K562 (cell line): ENCODE data around the gene PRDX2. TPM values are rescaled to one million over a fixed set of nuclear protein-coding genes. Genes with fewer than 3 reads are reported as not detected.

ENCODE experiments used
- CAMTA2 ChIP-seq: fragments of 250-450 bp; sonication (Bioruptor Pico); conservative IDR thresholded peaks from 2 replicates; pipeline ENCODE4 v1.5.1; 2022
- CCAR2 ChIP-seq: fragments of 200-400 bp; formaldehyde crosslinking; IDR thresholded peaks from 2 replicates; pipeline ENCODE4 v1.6.1; 2017; ENCODE audit warnings: mild to moderate bottlenecking, low read depth, low read length
- CREM ChIP-seq: IDR thresholded peaks from 2 replicates; pipeline ENCODE4 v1.6.1; 2014; ENCODE audit warnings: antibody characterized with exemption, low read depth
- CTCFL ChIP-seq: IDR thresholded peaks from 2 replicates; pipeline ENCODE4 v1.6.1; 2011; ENCODE audit warnings: borderline replicate concordance, low read depth, mild to moderate bottlenecking, moderate library complexity, low read length; ENCODE audit not compliant: insufficient read depth, poor library complexity, severe bottlenecking
- DNMT1 ChIP-seq: fragments of 450-650 bp; IDR thresholded peaks from 2 replicates; pipeline ENCODE4 v1.6.1; 2016; ENCODE audit warnings: antibody characterized with exemption, mild to moderate bottlenecking
- FOXA1 ChIP-seq: fragments of 450-650 bp; IDR thresholded peaks from 2 replicates; pipeline ENCODE4 v1.6.1; 2016; ENCODE audit warnings: mild to moderate bottlenecking, borderline replicate concordance
- FOXM1 ChIP-seq, 2 experiments: fragments of 450-650 bp in 1 of 2; sonication (generic) in 1 of 2; formaldehyde crosslinking in 1 of 2; IDR thresholded peaks; 2 replicates each; pipeline versions ENCODE4 v1.6.1 to v1.9.0; 2017 to 2022; ENCODE audit warnings: low read depth in 2 of 2, mild to moderate bottlenecking in 2 of 2, missing genetic modification reagents in 1 of 2, moderate library complexity in 1 of 2
- GTF2E2 ChIP-seq: fragments of 200-800 bp; sonication (Bioruptor generic); IDR thresholded peaks from 2 replicates; pipeline ENCODE4 v1.6.1; 2016; ENCODE audit warnings: missing genetic modification characterization, missing compliant biosample characterization
- HINFP ChIP-seq: fragments of 450-650 bp; conservative IDR thresholded peaks from 2 replicates; pipeline ENCODE4 v1.6.1; 2016; ENCODE audit warnings: missing genetic modification characterization, low read depth, mild to moderate bottlenecking, control low read depth, missing compliant biosample characterization
- IRF2 ChIP-seq: sonication (generic); formaldehyde crosslinking; IDR thresholded peaks from 2 replicates; pipeline ENCODE4 v1.8.1; 2022; ENCODE audit warnings: mild to moderate bottlenecking, missing genetic modification reagents
- NBN ChIP-seq: fragments of 450-650 bp; IDR thresholded peaks from 2 replicates; pipeline ENCODE4 v1.6.1; 2016; ENCODE audit warnings: low read depth, mild to moderate bottlenecking
- PHB ChIP-seq: fragments of 250-450 bp; sonication (Bioruptor Pico); IDR thresholded peaks from 2 replicates; pipeline ENCODE4 v1.5.0; 2021
- RCOR1 ChIP-seq, 2 experiments: IDR thresholded peaks; 2 replicates each; pipeline ENCODE4 v1.6.1; 2012; ENCODE audit warnings: low read depth in 2 of 2, low read length in 2 of 2, borderline replicate concordance in 1 of 2, improper control_type of control experiment in 1 of 2
- SAFB ChIP-seq: fragments of 200-400 bp; formaldehyde crosslinking; IDR thresholded peaks from 2 replicates; pipeline ENCODE4 v1.6.1; 2017; ENCODE audit warnings: low read depth, low read length, borderline replicate concordance
- SRSF1 ChIP-seq: fragments of 200-400 bp; formaldehyde crosslinking; IDR thresholded peaks from 2 replicates; pipeline ENCODE4 v1.6.1; 2017; ENCODE audit warnings: mild to moderate bottlenecking, low read depth, low read length, moderate library complexity
- ZC3H11A ChIP-seq: IDR thresholded peaks from 2 replicates; pipeline ENCODE4 v1.6.1; 2012; ENCODE audit warnings: low read depth, low read length, improper control_type of control experiment
- ZKSCAN8 ChIP-seq: fragments of 200-800 bp; sonication (Bioruptor generic); IDR thresholded peaks from 2 replicates; pipeline ENCODE4 v1.6.1; 2016; ENCODE audit warnings: missing genetic modification characterization, missing compliant biosample characterization
- ZNF184 ChIP-seq: sonication (generic); formaldehyde crosslinking; IDR thresholded peaks from 2 replicates; pipeline ENCODE4 v1.5.0; 2020; ENCODE audit warnings: missing genetic modification reagents
- ZNF57 ChIP-seq: fragments of 450-650 bp; formaldehyde crosslinking; IDR thresholded peaks from 2 replicates; pipeline ENCODE4 v1.4.0; 2020; ENCODE audit warnings: mild to moderate bottlenecking, moderate library complexity
- ZNF609 ChIP-seq: sonication (generic); formaldehyde crosslinking; IDR thresholded peaks from 2 replicates; pipeline ENCODE4 v1.8.1; 2023; ENCODE audit warnings: missing genetic modification reagents, mild to moderate bottlenecking, borderline replicate concordance
- polyA plus RNA-seq, 8 experiments: library from polyadenylated mRNA; depleted of rRNA in 4 of 8; stranded (reverse) in 5 of 8; unstranded in 3 of 8; fragments of >200 nt; fragmentation: Nextera tagmentation in 2 of 8; fragmentation: Illumina TruSeq in 1 of 8; extraction: Ambion mirVana in 2 of 8; extraction: Trizol in 1 of 8; gene quantifications; 2 replicates each; pipeline versions ENCODE4 v1.2.1 to v1.2.3, GENCODE V29; 2011 to 2014; ENCODE audit warnings: inconsistent platforms in 1 of 8, missing spikeins in 1 of 8
- total RNA-seq, 7 experiments: library from RNA; depleted of rRNA in 6 of 7; stranded (reverse); fragments of >200 nt in 6 of 7; fragmentation: Illumina TruSeq in 2 of 7; extraction: Trizol in 2 of 7; gene quantifications; 2 replicates each; pipeline versions ENCODE4 v1.2.1 to v1.2.3, GENCODE V29; 2011 to 2021; ENCODE audit warnings: low replicate concordance in 1 of 7

The PRDX2 gene
- total and polyA plus RNA-seq, 9 of the 15 experiments (the other 6 are each of a cell fraction or from before 2014, with no cell fraction given), result 206 to 1,183 (median 415) TPM

- TF ChIP-seq HINFP (tag) (no peak), ZNF57 (CRISPR knock-in tag) (no peak), CAMTA2 (CRISPR knock-in tag) (no peak), CREM (peak; percentile 92), SRSF1 (0 out of 2 replicates have a peak, but pooled peaks have one; percentile 61), FOXM1 (IDR thresholded peaks at IDR 0.05; ENCODE audit: low read depth) (no peak), FOXM1 (CRISPR knock-in tag; IDR thresholded peaks at IDR 0.05; ENCODE audit: low read depth) (peak; percentile 78; the same call in 1 of the 2 replicates), DNMT1 (no peak), ZNF609 (peak; percentile 91; the same call in 1 of the 2 replicates), GTF2E2 (tag) (peak; percentile 97), ZNF184 (no peak), FOXA1 (no peak), RCOR1 (IDR thresholded peaks at IDR 0.05; ENCODE audit: borderline replicate concordance in 1 of 2, low read depth in 2 of 2, low read length in 2 of 2) (peak in 1 of 2 experiments; percentile 57; a peak in 2 of 4 replicates), NBN (no peak), CTCFL (peak; percentile 43), ZKSCAN8 (CRISPR knock-in tag) (no peak), ZC3H11A (no peak), IRF2 (CRISPR knock-in tag) (no peak), PHB (CRISPR knock-in tag) (no peak), CCAR2 (no peak), SAFB (peak; percentile 89)
Observed at GRCh38 chr19:12791345-12792050, 10.1 kb downstream of the PRDX2 start, which contains the start of gene JUNB (continued).
